ENCODE results near the gene CAMK2A. TPM values are rescaled to one million over a fixed set of nuclear protein-coding genes. Genes with fewer than 3 reads are reported as not detected.

CAMK2A gene
- total and polyA plus RNA-seq, 2 experiments from 2014 or later, result 0.18 TPM; not detected in 1

- H4K20me1 ChIP-seq (replicated peaks; ENCODE audit: insufficient read depth), result no peaks in the 10 kb centered on the region
- DNase-seq (ENCODE audit: low spot score), result no peak
- no peaks in the 10 kb centered on the region for H3K9me3 Mint-ChIP-seq
- no peak overlapping the region for H3K4me2 ChIP-seq
- no peaks in the 10 kb centered on the region for H3K79me2 ChIP-seq (replicated peaks; ENCODE audit: insufficient read depth)
- no peaks in the 10 kb centered on the region for H3K36me3 Mint-ChIP-seq (ENCODE audit: low read depth)
- no peak overlapping the region for H2AFZ ChIP-seq
- H3K27me3 ChIP-seq (ENCODE audit: insufficient read depth), result peaks cover 15% of the 10 kb centered on the region
- peaks cover 2% of the 10 kb centered on the region; the same call in 2 of the 3 replicates for H3K4me1 Mint-ChIP-seq
- H3K27ac Mint-ChIP-seq, result no peak overlapping the region
- H3K4me3 Mint-ChIP-seq, result no peak overlapping the region
- H3K9me2 ChIP-seq (ENCODE audit: insufficient read depth), result no peaks in the 10 kb centered on the region
- H3F3A ChIP-seq (replicated peaks; ENCODE audit: low read depth), result no peaks in the 10 kb centered on the region
- peaks cover 28% of the 10 kb centered on the region for H3K27me3 Mint-ChIP-seq (ENCODE audit: insufficient read depth, low read depth, poor library complexity)
- no peak for ATAC-seq
- no peaks in the 10 kb centered on the region for H3K4me1 ChIP-seq (ENCODE audit: insufficient read depth)
- no peak overlapping the region for H3K27ac ChIP-seq (ENCODE audit: low read depth)
- no peaks in the 10 kb centered on the region for H3K36me3 ChIP-seq (ENCODE audit: insufficient read depth)
- no peak overlapping the region for H3K4me3 ChIP-seq
- TF ChIP-seq POLR2AphosphoS5 (IDR thresholded peaks at IDR 0.05; ENCODE audit: low read depth) (no peak), ZNF114 (CRISPR knock-in tag; IDR thresholded peaks at IDR 0.05) (no peak), EZH2 (IDR thresholded peaks at IDR 0.05; ENCODE audit: low read depth, unreplicated experiment) (no peak), ZNF331 (CRISPR knock-in tag; IDR thresholded peaks at IDR 0.05; ENCODE audit: low read depth) (no peak), CREB1 (CRISPR knock-in tag; IDR thresholded peaks at IDR 0.05; ENCODE audit: low read depth) (no peak), CTCF (conservative IDR thresholded peaks at IDR 0.05; ENCODE audit: low read depth in 2 of 2) (no peak), NANOG (IDR thresholded peaks at IDR 0.05; ENCODE audit: borderline replicate concordance) (no peak), STAT1 (IDR thresholded peaks at IDR 0.05; ENCODE audit: unreplicated experiment) (no peak), JUNB (IDR thresholded peaks at IDR 0.05; ENCODE audit: unreplicated experiment) (no peak), ETS1 (IDR thresholded peaks at IDR 0.05) (no peak), EZH2phosphoT487 (IDR thresholded peaks at IDR 0.05; ENCODE audit: unreplicated experiment) (no peak)
- TF ChIP-seq, protein P1, sequence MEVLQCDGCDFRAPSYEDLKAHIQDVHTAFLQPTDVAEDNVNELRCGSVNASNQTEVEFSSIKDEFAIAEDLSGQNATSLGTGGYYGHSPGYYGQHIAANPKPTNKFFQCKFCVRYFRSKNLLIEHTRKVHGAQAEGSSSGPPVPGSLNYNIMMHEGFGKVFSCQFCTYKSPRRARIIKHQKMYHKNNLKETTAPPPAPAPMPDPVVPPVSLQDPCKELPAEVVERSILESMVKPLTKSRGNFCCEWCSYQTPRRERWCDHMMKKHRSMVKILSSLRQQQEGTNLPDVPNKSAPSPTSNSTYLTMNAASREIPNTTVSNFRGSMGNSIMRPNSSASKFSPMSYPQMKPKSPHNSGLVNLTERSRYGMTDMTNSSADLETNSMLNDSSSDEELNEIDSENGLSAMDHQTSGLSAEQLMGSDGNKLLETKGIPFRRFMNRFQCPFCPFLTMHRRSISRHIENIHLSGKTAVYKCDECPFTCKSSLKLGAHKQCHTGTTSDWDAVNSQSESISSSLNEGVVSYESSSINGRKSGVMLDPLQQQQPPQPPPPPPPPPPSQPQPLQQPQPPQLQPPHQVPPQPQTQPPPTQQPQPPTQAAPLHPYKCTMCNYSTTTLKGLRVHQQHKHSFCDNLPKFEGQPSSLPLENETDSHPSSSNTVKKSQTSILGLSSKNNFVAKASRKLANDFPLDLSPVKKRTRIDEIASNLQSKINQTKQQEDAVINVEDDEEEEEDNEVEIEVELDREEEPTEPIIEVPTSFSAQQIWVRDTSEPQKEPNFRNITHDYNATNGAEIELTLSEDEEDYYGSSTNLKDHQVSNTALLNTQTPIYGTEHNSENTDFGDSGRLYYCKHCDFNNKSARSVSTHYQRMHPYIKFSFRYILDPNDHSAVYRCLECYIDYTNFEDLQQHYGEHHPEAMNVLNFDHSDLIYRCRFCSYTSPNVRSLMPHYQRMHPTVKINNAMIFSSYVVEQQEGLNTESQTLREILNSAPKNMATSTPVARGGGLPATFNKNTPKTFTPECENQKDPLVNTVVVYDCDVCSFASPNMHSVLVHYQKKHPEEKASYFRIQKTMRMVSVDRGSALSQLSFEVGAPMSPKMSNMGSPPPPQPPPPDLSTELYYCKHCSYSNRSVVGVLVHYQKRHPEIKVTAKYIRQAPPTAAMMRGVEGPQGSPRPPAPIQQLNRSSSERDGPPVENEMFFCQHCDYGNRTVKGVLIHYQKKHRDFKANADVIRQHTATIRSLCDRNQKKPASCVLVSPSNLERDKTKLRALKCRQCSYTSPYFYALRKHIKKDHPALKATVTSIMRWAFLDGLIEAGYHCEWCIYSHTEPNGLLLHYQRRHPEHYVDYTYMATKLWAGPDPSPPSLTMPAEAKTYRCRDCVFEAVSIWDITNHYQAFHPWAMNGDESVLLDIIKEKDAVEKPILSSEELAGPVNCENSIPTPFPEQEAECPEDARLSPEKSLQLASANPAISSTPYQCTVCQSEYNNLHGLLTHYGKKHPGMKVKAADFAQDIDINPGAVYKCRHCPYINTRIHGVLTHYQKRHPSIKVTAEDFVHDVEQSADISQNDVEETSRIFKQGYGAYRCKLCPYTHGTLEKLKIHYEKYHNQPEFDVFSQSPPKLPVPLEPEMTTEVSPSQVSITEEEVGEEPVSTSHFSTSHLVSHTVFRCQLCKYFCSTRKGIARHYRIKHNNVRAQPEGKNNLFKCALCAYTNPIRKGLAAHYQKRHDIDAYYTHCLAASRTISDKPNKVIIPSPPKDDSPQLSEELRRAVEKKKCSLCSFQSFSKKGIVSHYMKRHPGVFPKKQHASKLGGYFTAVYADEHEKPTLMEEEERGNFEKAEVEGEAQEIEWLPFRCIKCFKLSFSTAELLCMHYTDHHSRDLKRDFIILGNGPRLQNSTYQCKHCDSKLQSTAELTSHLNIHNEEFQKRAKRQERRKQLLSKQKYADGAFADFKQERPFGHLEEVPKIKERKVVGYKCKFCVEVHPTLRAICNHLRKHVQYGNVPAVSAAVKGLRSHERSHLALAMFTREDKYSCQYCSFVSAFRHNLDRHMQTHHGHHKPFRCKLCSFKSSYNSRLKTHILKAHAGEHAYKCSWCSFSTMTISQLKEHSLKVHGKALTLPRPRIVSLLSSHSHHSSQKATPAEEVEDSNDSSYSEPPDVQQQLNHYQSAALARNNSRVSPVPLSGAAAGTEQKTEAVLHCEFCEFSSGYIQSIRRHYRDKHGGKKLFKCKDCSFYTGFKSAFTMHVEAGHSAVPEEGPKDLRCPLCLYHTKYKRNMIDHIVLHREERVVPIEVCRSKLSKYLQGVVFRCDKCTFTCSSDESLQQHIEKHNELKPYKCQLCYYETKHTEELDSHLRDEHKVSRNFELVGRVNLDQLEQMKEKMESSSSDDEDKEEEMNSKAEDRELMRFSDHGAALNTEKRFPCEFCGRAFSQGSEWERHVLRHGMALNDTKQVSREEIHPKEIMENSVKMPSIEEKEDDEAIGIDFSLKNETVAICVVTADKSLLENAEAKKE (CRISPR knock-in tag; IDR thresholded peaks at IDR 0.05), result no peak
- TF ChIP-seq, protein P2, sequence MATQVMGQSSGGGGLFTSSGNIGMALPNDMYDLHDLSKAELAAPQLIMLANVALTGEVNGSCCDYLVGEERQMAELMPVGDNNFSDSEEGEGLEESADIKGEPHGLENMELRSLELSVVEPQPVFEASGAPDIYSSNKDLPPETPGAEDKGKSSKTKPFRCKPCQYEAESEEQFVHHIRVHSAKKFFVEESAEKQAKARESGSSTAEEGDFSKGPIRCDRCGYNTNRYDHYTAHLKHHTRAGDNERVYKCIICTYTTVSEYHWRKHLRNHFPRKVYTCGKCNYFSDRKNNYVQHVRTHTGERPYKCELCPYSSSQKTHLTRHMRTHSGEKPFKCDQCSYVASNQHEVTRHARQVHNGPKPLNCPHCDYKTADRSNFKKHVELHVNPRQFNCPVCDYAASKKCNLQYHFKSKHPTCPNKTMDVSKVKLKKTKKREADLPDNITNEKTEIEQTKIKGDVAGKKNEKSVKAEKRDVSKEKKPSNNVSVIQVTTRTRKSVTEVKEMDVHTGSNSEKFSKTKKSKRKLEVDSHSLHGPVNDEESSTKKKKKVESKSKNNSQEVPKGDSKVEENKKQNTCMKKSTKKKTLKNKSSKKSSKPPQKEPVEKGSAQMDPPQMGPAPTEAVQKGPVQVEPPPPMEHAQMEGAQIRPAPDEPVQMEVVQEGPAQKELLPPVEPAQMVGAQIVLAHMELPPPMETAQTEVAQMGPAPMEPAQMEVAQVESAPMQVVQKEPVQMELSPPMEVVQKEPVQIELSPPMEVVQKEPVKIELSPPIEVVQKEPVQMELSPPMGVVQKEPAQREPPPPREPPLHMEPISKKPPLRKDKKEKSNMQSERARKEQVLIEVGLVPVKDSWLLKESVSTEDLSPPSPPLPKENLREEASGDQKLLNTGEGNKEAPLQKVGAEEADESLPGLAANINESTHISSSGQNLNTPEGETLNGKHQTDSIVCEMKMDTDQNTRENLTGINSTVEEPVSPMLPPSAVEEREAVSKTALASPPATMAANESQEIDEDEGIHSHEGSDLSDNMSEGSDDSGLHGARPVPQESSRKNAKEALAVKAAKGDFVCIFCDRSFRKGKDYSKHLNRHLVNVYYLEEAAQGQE (IDR thresholded peaks at IDR 0.05; ENCODE audit: unreplicated experiment), result no peak
Measured at GRCh38 chr5:150195736-150196485, 93.7 kb downstream of the CAMK2A start.
